Right renal cortex interstitium (tissue), 3 donors: ENCODE results near the gene ACSL6. TPM values are rescaled to one million over a fixed set of nuclear protein-coding genes. Genes with fewer than 3 reads are reported as not detected.

ENCODE experiments used
- DNase-seq, 3 donors: peaks; one replicate each; pipeline ENCODE4 v3.0.0-alpha.2; 2013; ENCODE audit warnings: low read depth in 3 of 3, low spot score in 2 of 3
- polyA plus RNA-seq, 3 donors: library from polyadenylated mRNA; unstranded; fragments of 120-200 nt; gene quantifications; one replicate each; pipeline ENCODE4 v1.2.1, GENCODE V29; 2013; ENCODE audit not compliant: insufficient read length in 3 of 3

ACSL6 gene
- polyA plus RNA-seq, 3 donors: 1.8 to 2.6 (median 2.2) TPM

DNA sequence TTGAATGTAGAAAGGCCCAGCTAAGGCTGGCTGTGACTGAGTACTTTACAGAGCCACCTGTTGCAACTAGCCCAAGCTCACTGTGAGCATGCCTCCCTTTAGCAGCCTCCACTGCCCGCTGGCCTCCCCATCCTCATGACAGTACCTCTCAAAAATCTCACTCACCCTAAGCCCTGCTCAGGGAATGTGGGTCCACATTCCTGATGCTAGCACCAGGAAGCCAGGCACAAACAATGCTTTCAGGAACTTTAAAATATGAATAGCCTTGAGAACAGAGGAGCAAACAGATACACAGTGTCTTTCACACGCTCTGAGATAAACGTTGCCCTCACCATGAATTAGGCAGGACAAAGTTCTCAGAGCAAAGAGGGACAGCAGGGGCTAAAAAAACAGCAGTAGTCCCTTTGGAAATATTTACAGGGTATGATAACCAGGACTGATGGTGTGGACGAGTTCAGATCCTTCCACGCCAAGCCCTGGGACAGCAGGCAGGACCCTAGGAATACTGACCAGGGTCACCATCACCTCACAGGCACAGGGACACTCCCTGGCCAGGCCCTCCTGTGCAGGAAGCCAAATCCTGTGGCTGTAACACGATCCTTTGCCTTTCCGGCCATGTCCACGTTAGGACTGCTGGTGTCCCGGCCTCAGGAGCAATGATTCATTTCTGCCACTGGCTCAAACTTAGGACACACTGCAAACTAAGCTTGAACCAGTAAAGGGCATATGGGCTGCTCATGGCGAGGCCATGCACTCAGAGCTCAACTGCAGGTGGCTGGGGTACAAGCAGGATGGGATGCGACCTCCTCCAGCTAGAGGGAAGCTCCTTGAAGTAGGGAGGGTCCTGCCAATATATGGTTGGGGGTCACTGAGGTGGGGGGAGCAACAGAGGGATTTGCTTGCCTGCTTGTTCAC lies 9.6 kb downstream of the ACSL6 start:
- DNase-seq: no peak

DNA sequence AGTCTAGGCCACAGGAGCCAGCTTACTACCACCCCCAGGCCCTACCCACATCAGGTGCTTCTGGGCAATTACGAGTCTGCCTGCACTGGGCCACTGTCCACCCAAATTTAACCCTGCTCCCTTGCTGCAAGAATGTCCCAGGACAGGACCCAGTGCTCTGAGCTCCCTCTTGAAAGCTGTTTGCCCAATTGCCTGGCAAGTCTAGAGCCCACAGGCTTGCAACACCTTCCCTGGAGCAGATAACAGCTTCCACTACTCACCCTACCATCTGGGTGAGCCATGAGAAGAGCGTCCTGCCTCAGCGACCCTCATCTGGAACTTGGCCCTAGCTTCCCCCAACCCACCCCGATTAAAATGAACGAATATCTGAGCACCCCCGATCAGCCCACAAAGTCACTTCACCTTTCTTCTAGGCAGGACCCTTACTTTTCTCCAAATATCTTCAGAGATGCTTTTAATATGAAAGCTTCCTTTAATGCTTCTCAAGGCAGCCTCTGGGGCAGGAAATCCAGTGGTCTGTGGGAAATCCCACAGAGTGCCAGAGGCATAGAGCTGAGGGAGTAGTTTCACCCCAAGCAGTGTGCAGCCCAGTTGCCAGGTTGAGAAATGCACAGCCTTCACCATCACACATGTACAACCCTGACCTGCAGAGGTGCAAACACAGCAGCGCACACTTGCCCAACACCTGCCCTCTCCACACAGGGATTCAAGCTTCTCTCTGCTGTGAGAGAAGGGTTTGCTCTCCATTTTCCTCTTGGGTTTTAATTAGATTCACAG lies 10.6 kb downstream of the ACSL6 start:
- DNase-seq: no peak

DNA sequence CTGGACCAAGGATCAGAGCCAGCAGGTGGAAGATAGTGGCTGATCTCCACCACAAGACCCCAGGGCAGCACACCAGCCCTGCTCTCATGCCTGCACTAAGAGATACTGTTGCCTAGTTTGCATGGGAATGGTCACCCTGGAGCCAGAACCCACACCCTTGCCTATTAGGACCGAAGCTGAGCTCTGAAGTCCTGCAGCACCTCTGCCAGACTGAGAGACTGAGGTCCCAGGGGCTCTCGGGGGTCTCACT lies 11.3 kb downstream of the ACSL6 start:
- no peak for DNase-seq

DNA sequence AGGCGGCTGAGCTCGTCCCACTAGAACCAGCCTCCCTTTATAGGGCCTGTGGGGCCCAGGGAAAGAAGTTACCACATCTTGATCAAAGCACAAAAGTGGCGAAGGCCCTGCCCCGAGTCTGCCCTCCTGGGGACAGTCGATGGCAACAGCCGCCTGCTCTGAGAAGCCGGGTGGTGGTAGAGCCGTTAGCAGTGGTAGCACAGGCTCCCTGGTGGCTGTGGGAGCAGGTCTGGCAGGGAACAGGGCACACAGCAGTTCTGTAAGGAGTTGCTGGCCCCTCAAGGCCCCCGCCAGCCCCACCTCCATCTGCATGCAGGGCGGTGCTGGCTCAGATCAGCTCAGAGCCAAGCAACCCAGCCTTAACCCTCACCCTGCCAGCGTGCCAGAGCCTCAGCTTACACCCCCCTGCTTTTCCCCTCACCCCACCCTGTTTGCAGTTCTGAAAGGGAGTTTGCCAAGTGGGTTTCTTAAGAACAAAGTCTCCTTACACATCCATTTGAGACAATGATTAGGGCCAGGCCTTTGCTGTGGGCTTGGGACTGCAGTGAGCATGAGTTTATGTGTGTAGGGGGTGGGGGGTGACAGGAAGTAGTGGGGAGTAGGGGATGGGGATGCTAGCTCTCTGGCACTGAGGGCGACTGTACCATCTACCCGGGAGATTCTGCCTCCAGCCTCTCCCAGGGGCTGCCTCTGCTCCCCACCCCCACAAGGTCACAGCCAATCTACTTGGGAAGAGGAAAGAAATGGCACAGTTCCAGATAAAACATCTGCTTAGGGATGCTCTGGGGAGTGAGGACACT lies 11.8 kb downstream of the ACSL6 start:
- DNase-seq: no peak

DNA sequence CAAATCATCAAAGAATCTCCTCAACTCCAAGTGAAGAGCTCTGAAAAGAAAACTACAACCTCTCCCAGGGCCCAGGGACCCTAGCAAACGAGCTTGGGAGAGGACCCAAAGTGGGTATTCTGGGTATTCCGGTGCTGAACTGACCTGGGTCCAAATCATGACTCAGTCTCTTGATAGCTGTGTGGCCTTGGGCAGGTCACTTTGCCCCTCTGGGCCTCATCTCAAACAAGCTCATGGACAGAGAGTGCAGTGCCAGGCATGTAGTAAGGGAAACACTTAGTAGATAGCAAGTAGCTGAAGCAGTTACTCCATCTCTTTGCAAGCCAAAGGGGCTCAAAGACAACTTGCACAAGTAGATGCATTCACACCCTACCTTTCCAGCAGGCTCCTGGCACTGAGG lies 12.4 kb downstream of the ACSL6 start:
- DNase-seq: no peak

DNA sequence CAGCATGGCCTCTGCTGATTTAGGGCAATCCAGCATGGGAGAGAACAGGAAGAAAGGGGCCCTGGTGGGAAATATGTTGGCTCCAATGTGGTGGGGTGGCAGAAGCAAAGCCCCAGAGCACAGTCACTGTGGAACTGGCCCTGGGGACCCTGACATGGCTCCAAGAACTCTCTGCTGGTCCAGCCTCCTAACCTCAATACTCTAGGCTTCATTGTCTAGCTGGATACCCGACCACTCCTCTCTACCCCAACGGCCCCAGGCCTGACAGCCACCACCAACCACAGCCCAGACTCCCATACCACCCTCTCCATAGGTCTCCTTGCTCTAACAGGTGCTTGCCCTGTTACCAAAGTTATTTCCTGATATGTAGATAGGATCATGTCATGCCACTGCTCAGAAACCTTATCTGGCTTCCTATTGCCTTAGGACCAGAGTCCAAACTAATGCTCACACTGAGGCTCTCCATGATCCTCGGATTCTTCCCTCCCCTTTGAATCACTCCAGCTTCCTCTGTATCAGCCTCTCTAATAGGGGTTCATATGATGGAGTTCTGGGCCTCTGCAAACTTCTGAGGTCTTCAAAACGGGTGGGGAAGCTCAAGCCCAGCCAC lies 12.9 kb downstream of the ACSL6 start:
- DNase-seq: no peak

DNA sequence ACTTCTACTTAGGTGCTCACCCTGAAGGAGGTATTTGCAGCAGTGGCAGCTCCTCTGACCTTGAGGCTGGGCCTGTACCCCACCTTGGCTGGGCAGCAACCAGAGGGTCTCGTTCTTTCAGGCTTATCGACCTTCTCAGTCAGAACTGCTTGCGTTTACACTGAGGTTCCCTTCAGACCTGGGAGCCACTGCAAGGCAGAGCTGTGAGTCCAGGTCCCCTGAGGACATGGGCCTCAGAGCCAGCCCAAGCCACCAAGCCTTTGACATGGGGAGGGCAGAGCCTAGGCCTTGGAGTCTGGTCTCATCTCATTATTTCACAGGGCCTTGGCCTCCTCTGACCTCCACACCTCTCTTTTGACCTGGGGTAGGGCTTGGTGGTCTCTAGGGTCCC lies 13.7 kb downstream of the ACSL6 start:
- DNase-seq: no peak

DNA sequence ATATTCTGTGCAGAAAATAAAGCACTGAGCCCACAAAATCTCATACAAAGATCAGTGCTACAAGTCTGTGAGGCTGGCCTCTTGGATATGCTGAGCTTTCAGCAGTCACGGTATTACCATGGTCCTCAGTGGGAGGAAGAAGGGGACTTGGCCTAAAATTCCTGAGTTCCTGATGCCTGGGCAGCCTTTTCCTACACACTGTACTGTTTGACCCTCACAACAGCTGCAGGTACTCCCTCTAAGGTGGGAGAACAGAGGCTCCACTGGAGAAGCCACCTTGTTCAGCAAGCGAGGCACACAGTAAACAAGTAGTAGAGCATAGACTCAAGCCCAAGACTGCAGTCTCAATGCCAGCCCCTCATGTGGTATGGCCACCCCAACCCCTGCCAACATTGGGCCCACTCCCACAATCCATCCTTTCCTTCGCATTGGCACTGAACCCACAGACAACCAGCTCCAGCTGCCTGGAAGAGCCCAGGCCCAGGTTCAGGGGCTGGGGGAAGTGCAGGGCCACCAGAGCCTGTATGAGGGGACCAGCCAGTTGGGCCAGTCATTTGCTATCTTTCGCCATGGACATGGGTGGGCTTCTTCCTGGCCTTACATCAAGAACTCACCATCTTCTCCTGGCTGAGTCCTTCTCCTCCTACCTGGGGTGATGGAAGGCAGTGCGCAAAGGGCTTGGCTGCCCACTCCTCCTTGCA lies 14.3 kb downstream of the ACSL6 start:
- DNase-seq: no peak

DNA sequence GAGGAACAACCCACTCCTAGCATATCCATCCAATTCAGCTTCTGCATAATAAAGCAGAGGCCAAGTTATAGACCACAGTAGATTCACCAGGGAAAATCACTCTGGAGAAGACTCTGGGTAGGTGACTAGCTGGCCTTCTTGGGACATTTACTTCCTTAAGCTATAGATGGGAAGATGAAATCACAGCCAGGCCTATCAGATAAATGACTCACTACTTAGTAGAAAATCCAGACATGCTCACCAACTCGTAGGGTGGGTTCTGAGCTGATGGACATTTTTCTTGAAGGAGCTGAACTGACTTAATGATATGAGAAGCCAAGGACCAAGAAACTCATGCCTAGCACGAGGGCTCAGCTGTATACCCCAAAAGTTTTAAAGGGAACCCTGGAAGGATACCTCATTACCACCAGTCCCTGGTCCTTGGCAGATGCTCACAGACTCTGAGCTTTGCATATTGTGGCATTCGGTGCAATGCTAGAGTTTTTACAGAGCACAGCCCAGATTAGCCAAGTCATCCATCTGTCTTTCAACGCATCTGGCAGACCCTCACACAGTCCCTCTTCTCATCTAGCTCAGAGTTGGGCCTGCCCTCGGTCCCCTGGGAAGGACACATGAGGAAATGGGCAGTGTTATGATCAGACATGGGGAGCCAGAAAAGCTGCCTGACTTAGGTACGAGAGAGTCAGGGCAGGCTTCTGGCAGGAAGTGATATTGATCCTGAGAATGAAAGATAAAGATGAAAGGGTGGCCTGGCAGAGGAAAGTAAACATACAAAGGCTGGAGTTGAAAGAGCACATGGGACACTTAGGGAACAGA lies 15.0 kb downstream of the ACSL6 start:
- no peak for DNase-seq

DNA sequence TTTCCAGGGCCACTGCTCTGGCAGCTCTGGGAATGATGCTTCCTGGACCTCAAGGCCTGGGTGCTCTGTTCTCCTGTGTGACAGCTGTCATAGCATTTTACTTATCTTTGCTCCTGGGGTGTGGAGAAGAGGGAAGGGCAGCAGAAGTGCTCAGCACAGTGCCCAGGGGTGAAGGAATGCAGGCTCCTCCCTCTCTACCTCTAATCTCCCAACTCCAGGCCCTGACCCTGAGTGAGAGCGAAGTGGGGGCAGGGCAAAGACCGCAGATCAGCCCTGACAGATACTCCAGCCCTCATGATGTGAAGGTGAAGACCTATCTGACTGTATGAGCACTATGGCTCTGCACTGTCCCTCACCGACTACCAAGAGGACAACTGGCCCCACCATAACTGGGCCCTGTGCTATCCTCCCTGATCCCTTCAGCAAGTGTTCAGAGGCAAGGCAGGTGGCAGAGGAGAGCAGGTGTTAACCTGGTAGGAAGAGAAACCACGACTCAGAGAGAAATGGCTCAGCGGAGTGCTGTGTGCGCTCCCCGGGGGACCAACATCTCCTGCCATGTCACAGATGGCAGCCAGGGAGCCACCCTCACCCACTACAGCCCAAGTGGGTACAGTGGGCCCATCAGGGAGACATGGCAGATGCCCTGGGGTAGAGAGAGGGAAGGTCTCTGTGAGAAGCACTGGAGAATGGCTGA lies 16.8 kb downstream of the ACSL6 start:
- no peak for DNase-seq

DNA sequence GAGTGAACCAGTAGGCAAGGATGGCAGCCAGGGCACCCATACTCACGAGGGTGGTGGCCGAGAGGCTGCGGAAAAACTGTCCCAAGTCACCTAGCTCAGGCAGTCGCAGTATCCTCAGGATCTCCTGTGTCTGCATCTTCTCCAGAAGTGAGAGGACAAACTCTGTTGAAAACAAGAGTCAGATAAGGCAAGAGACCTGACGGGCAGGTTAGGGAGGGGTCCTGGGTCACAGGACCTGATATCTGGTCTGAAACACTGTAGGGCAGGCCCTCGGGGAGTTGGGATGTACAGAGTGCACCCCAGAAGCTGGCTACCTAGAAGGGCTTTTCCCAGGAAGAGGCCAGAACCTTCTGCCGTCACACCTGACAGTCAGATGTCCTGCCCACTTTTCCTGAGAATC lies 17.4 kb downstream of the ACSL6 start:
- no peak for DNase-seq

DNA sequence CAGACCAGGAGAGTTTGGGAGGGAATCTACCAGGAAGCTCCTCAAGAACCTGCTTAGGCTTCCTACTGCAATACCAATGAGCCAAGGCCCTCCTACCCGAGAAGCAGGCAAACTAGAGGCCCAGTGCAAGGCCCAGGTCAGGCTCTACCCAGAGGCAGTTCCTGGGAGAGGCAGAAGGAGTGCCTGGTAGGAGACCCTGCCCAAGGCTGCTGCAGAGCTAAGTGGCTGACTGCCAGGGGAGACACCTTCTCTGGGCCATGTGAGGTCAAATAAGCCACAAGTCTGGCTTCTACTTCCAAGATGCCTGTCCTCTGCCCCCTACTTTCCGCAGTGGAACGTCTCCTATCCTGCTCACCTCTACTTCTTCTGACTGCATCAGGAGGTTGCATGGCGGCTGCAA lies 17.8 kb downstream of the ACSL6 start:
- no peak for DNase-seq

DNA sequence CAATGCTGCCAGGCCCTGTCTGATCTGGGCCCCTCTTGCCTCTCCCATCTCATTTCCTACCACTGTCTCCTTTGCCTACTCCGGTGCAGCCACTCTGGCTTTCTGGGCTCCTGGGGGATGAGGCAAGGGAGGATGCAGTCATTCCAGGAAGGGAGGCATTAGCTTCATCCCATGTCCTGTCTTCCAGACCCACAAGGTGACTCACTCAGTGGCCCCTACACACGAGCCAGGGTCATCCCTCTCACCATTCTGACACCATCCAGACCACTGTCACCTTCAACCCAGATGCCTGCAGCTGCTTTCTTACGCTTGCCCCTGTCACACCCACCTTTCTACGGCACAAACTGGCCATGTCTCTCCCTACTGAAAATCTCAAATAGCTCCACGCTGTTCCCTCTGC lies 19.1 kb downstream of the ACSL6 start:
- DNase-seq: no peak

DNA sequence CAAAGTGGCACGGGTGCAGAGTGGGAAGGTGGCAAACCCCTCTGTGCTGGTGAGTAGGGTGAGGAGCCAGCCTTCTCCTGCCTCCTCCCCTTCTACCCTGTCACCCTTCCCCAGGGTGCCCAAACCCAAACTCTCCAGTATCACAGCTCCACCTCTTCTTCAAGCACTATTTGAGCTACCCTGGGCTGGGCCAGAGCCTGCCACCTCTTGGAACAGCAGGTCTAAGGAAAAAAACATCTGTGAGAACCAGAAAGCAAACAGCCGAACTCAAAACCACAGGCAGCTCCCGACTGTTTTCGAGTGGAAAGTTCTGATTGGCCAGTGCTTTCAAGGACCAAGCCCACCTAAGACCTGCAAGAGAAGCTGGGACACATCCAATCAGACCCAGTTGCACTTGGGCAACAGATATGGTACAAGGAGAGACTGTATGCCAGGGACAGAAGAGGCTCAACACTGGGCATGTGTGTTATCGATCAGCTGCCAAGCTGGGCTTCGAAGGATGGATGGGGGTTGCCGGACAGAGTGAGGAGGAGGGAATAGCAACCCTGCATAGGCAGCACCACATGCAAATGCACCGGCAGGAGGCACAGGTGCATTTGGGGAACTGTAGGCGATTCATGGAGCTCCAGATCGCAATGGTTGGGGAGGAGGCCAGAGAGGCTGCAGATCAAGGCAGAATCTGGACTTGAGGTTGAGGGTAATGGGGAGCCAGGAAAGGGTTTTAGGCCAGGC lies 19.7 kb downstream of the ACSL6 start:
- DNase-seq: no peak

DNA sequence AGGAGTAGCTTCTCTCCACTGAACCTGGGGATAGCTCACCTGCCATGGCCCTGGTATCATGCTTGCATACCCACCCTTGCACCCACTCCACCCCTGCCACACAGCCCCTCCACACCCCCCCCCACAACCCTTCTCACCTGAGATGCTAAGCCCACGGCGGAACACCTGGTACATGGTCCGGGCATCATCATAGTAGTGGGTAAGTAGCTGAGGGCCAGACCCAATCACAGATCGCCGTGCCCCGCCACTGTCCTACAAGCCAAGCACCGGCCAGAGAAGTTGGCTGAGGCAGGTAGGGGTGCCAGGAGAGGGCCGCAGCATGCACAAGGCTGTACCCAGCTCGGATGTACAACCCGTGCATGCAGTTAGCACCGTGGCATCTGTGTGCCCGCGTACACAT lies 20.7 kb downstream of the ACSL6 start:
- no peak for DNase-seq

DNA sequence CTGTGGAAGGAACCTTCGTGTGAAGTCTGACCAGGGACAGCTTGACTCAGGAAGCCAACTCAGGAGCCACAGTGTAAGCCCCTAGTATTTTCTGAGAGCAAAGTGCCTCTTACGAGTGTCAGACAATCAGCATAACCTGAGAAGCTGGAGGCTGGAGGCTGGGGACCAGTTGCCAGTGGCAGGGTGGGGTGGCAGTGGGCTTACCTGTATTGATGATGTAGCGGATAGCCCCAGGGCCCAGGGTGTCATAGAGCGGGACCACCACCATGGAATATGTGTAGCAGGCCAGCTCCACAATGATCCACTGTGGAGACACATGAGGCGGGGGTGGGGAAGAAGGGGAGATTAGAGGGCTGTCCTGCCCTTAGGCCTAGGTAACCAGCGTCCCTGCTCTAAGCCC lies 22.9 kb downstream of the ACSL6 start:
- DNase-seq: no peak

DNA sequence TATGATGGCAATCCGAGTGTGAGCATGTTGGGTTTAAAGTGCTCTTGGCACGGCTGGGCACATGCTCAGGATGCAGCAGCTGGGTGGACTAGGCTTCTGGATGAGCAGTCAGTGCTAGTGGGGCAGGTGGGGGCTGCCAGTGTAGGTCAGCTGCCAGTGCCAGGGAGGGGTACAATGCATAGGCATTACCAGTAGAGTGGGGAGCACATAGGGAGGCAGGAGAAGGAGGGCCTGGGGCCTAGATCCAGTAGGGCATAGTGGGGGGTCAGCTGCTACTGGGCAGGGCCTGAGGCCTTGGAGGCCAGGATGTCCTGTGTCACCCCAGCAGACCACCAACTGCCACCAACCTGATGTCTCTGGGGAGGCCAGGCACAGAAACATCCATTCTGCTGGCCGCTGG lies 24.2 kb downstream of the ACSL6 start:
- DNase-seq: no peak

DNA sequence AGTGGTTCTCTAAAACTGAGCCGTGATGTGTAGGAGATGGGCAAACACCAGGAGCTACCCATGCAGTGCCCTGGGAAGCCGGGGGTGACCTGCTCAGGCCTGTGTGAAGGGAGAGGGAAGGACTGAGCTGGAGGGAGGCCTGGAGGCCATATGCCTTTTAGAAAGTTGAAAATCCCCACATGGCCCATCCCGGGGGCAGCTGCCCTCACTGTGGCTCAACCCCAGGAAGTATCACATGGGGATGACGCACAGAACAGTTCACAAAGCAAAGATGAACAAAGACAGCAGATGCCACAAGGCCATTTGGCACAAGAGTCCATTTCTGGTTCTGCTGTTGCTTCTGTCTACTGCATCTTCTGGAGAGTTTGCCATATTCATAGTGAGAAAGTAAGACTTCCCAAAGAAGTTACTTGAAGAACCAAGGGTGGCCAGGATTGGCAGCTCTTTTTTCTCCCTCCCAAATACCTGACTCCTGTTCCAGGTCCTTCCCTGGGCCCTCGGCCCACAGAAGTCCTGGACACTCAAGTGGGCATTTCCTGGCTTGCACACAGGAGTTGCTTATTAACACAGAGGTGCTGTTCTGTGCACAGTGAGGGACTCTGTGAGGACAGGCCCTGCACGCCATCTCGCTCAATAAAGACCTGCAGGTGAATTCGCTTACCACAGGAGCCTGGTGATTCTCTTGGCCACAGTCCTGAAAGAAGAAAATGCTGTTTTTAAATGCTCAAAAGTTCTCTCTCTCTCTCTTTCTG lies 25.1 kb downstream of the ACSL6 start:
- no peak for DNase-seq
